HepG2 (cell line): ENCODE results near the gene FAM13B. TPM values are rescaled to one million over a fixed set of nuclear protein-coding genes. Genes with fewer than 3 reads are reported as not detected.

Source experiments
- AGO2 ChIP-seq: fragments of 200-400 bp; formaldehyde crosslinking; optimal IDR thresholded peaks from 2 replicates; pipeline ENCODE3; 2017; ENCODE audit warnings: mild to moderate bottlenecking, low read depth, low read length, moderate library complexity
- ATM ChIP-seq: fragments of 450-650 bp; IDR thresholded peaks from 2 replicates; pipeline ENCODE4 v1.7.1; 2017; ENCODE audit warnings: mild to moderate bottlenecking, borderline replicate concordance
- CEBPG ChIP-seq: IDR thresholded peaks from 2 replicates; pipeline ENCODE4 v1.6.1; 2016
- CSRNP2 ChIP-seq: sonication (generic); formaldehyde crosslinking; conservative IDR thresholded peaks from 2 replicates; pipeline ENCODE4 v1.8.0; 2022; ENCODE audit warnings: low read depth, missing genetic modification reagents
- FOXJ3 ChIP-seq: sonication (generic); formaldehyde crosslinking; IDR thresholded peaks from 2 replicates; pipeline ENCODE4 v1.4.0; 2020; ENCODE audit warnings: missing genetic modification reagents, mild to moderate bottlenecking, borderline replicate concordance
- FOXK2 ChIP-seq: fragments of 450-650 bp; IDR thresholded peaks from 2 replicates; pipeline ENCODE4 v1.6.1; 2016
- GATA4 ChIP-seq: sonication (generic); IDR thresholded peaks from 2 replicates; pipeline ENCODE4 v1.6.1; 2016; ENCODE audit warnings: antibody characterized with exemption, low read depth, borderline replicate concordance
- GATAD1 ChIP-seq: IDR thresholded peaks from 2 replicates; pipeline ENCODE4 v1.6.1; 2016; ENCODE audit warnings: missing genetic modification reagents, missing compliant biosample characterization
- GATAD2A ChIP-seq: IDR thresholded peaks from 2 replicates; pipeline ENCODE4 v1.6.1; 2016
- HNF1A ChIP-seq, 2 experiments: sonication (generic) in 1 of 2; formaldehyde crosslinking in 1 of 2; IDR thresholded peaks; 2 replicates each; pipeline versions ENCODE4 v1.4.0 to v1.6.1; 2016 to 2020; ENCODE audit warnings: borderline replicate concordance in 1 of 2, low read depth in 1 of 2, mild to moderate bottlenecking in 1 of 2, missing genetic modification reagents in 1 of 2
- ISL2 ChIP-seq: sonication (generic); formaldehyde crosslinking; IDR thresholded peaks from 2 replicates; pipeline ENCODE4 v1.5.0; 2020; ENCODE audit warnings: missing genetic modification reagents
- MED1 ChIP-seq: sonication (generic); formaldehyde crosslinking; IDR thresholded peaks from 2 replicates; pipeline ENCODE4 v1.4.0; 2020; ENCODE audit warnings: missing genetic modification reagents
- MYNN ChIP-seq: sonication (generic); formaldehyde crosslinking; IDR thresholded peaks from 2 replicates; pipeline ENCODE4 v1.4.0; 2020; ENCODE audit warnings: mild to moderate bottlenecking, low read depth, missing genetic modification reagents
- NR2F6 ChIP-seq, 2 experiments: IDR thresholded peaks; 2 replicates each; pipeline ENCODE4 v1.6.1; 2016; ENCODE audit warnings: antibody characterized with exemption in 1 of 2, mild to moderate bottlenecking in 1 of 2
- SALL1 ChIP-seq: sonication (generic); formaldehyde crosslinking; IDR thresholded peaks from 2 replicates; pipeline ENCODE4 v1.8.0; 2022; ENCODE audit warnings: mild to moderate bottlenecking, missing genetic modification reagents
- ZBTB42 ChIP-seq: sonication (generic); formaldehyde crosslinking; IDR thresholded peaks from 2 replicates; pipeline ENCODE4 v1.5.0; 2020; ENCODE audit warnings: mild to moderate bottlenecking, missing genetic modification reagents
- ZBTB7B ChIP-seq: sonication (generic); formaldehyde crosslinking; IDR thresholded peaks from 2 replicates; pipeline ENCODE4 v1.4.0; 2020; ENCODE audit warnings: missing genetic modification reagents
- polyA plus RNA-seq, 8 experiments: library from polyadenylated mRNA; depleted of rRNA in 3 of 8; stranded (reverse) in 7 of 8; unstranded in 1 of 8; fragments of >200 nt; fragmentation: Illumina TruSeq in 4 of 8; extraction: Trizol in 4 of 8; gene quantifications; 2 replicates each; pipeline versions ENCODE4 v1.2.1 to v1.2.3, GENCODE V29; 2011 to 2016; ENCODE audit warnings: low read depth in 4 of 8, missing spikeins in 1 of 8, mixed read lengths in 1 of 8; ENCODE audit not compliant: insufficient read depth in 1 of 8
- total RNA-seq, 5 experiments: library from RNA; depleted of rRNA; stranded (reverse); fragments of >200 nt; fragmentation: Illumina TruSeq; extraction: Trizol; gene quantifications; 2 replicates each; pipeline ENCODE4 v1.2.3, GENCODE V29; 2016; ENCODE audit warnings: low read depth in 1 of 5
- TF ChIP-seq, protein P1 (sequence below): sonication (generic); formaldehyde crosslinking; IDR thresholded peaks from 2 replicates; pipeline ENCODE4 v1.4.0; 2020; ENCODE audit warnings: mild to moderate bottlenecking, missing genetic modification reagents, borderline replicate concordance

FAM13B gene
- total and polyA plus RNA-seq, 2 of the 13 experiments (the other 11 are each of a cell fraction or from before 2014, with no cell fraction given) = 6.9 to 11.5 TPM

GRCh38 chr5:137901011-137901817, 131.7 kb downstream of the FAM13B start (continued):
- TF ChIP-seq HNF1A (IDR thresholded peaks at IDR 0.05; ENCODE audit: low read depth) = no peak
- peak; percentile 23; the same call in 1 of the 2 replicates for TF ChIP-seq HNF1A (CRISPR knock-in tag; IDR thresholded peaks at IDR 0.05; ENCODE audit: borderline replicate concordance)
- no peak for TF ChIP-seq MYNN (CRISPR knock-in tag)
- peak; percentile 41; the same call in 1 of the 2 replicates for TF ChIP-seq GATAD2A
- 0 out of 2 replicates have a peak, but pooled peaks have one; percentile 6 for TF ChIP-seq CEBPG (CRISPR knock-in tag)
- 0 out of 2 replicates have a peak, but pooled peaks have one; percentile 21 for TF ChIP-seq NR2F6 (IDR thresholded peaks at IDR 0.05)
- peak; percentile 39; the same call in 1 of the 2 replicates for TF ChIP-seq NR2F6 (CRISPR knock-in tag; IDR thresholded peaks at IDR 0.05)
- peak; percentile 24; the same call in 1 of the 2 replicates for TF ChIP-seq FOXK2
- no peak for TF ChIP-seq AGO2
- TF ChIP-seq, protein P1, sequence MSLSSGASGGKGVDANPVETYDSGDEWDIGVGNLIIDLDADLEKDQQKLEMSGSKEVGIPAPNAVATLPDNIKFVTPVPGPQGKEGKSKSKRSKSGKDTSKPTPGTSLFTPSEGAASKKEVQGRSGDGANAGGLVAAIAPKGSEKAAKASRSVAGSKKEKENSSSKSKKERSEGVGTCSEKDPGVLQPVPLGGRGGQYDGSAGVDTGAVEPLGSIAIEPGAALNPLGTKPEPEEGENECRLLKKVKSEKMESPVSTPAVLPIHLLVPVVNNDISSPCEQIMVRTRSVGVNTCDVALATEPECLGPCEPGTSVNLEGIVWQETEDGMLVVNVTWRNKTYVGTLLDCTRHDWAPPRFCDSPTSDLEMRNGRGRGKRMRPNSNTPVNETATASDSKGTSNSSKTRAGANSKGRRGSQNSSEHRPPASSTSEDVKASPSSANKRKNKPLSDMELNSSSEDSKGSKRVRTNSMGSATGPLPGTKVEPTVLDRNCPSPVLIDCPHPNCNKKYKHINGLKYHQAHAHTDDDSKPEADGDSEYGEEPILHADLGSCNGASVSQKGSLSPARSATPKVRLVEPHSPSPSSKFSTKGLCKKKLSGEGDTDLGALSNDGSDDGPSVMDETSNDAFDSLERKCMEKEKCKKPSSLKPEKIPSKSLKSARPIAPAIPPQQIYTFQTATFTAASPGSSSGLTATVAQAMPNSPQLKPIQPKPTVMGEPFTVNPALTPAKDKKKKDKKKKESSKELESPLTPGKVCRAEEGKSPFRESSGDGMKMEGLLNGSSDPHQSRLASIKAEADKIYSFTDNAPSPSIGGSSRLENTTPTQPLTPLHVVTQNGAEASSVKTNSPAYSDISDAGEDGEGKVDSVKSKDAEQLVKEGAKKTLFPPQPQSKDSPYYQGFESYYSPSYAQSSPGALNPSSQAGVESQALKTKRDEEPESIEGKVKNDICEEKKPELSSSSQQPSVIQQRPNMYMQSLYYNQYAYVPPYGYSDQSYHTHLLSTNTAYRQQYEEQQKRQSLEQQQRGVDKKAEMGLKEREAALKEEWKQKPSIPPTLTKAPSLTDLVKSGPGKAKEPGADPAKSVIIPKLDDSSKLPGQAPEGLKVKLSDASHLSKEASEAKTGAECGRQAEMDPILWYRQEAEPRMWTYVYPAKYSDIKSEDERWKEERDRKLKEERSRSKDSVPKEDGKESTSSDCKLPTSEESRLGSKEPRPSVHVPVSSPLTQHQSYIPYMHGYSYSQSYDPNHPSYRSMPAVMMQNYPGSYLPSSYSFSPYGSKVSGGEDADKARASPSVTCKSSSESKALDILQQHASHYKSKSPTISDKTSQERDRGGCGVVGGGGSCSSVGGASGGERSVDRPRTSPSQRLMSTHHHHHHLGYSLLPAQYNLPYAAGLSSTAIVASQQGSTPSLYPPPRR (CRISPR knock-in tag) = peak; percentile 52; the same call in 1 of the 2 replicates
- peak; percentile 64; the same call in 1 of the 2 replicates for TF ChIP-seq GATA4
- TF ChIP-seq ZBTB7B = no peak
- TF ChIP-seq GATAD1 = no peak
- no peak for TF ChIP-seq ZBTB42
- 0 out of 2 replicates have a peak, but pooled peaks have one; percentile 26 for TF ChIP-seq MED1 (CRISPR knock-in tag)
- TF ChIP-seq FOXJ3 (CRISPR knock-in tag) = peak; percentile 55; the same call in 1 of the 2 replicates
- no peak for TF ChIP-seq CSRNP2 (CRISPR knock-in tag)
- TF ChIP-seq SALL1 = peak; percentile 20; the same call in 1 of the 2 replicates
- 0 out of 2 replicates have a peak, but pooled peaks have one; percentile 20 for TF ChIP-seq ATM
- peak; percentile 84 for TF ChIP-seq ISL2 (CRISPR knock-in tag)
